ENCODE data around the gene SLX9.
"Not testable (repeated sequence)": the region's sequence is repeated elsewhere in the genome, so short reads cannot be mapped to it uniquely, and the experiment has no call there.

SLX9 gene

DNA sequence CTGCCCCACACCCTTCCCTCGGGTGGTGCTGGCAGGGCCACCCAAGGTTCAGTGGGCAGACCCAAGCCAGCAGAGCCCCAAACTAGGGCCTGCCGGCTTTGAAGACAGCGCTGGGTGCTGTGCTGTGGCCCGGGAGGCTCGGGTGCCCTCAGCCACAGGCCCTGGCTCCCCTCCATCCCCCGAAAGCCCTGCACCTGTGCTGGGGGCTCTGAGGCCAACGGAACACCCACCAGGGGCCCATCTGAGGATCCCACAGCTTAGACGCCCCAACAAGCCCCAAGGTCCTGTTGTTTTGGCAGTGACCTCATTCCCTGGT lies 27.7 kb upstream of the SLX9 start:
- TF ChIP-seq, protein P1, sequence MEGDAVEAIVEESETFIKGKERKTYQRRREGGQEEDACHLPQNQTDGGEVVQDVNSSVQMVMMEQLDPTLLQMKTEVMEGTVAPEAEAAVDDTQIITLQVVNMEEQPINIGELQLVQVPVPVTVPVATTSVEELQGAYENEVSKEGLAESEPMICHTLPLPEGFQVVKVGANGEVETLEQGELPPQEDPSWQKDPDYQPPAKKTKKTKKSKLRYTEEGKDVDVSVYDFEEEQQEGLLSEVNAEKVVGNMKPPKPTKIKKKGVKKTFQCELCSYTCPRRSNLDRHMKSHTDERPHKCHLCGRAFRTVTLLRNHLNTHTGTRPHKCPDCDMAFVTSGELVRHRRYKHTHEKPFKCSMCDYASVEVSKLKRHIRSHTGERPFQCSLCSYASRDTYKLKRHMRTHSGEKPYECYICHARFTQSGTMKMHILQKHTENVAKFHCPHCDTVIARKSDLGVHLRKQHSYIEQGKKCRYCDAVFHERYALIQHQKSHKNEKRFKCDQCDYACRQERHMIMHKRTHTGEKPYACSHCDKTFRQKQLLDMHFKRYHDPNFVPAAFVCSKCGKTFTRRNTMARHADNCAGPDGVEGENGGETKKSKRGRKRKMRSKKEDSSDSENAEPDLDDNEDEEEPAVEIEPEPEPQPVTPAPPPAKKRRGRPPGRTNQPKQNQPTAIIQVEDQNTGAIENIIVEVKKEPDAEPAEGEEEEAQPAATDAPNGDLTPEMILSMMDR (IDR thresholded peaks at IDR 0.05), result no peak
- Mint-ChIP-seq H3K27ac (no peak overlapping the region), H3K4me1 (peaks cover 45% of the 10 kb centered on the region), H3K4me3 (no peak overlapping the region), H3K36me3 (ENCODE audit: low read depth) (no peaks in the 10 kb centered on the region), H3K27me3 (ENCODE audit: low read depth, poor library complexity) (peaks cover 59% of the 10 kb centered on the region), H3K9me3 (no peaks in the 10 kb centered on the region)
- DNase-seq, result no peak

DNA sequence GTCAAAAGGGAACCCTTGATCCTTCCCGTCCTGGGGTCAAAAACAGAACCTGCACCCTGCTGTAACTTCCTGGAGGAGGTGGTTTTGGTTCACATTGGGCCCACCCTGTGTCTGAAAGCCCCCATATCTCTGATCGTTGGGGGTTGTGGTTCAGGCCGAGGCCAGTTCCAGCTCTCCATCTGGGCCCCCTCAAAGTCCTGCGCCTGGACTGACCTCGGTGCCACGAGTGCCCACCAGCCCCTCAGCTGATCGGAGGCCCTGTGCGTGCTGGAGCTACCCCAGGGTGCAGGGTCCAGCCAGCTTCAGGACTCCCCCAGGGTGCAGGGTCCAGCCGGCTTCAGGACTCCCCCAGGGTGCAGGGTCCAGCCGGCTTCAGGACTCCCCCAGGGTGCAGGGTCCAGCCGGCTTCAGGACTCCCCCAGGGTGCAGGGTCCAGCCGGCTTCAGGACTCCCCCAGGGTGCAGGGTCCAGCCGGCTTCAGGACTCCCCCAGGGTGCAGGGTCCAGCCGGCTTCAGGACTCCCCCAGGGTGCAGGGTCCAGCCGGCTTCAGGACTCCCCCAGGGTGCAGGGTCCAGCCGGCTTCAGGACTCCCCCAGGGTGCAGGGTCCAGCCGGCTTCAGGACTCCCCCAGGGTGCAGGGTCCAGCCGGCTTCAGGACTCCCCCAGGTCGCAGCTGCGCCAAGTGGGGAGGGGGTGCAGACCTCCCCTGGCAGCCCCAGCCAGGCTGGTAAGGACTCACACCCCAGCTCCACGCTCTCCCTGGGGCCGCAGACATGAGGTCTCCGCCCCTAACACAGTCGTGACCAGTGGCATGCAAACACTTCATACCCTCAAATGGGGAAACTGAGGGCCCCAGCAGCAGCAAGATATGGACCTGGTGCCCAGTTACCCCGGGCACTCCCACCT lies 27.1 kb upstream of the SLX9 start:
- Mint-ChIP-seq H3K4me1 (peaks cover 43% of the 10 kb centered on the region), H3K27me3 (ENCODE audit: low read depth, poor library complexity) (peaks cover 59% of the 10 kb centered on the region)
- DNase-seq; H3K27ac Mint-ChIP-seq; H3K36me3 Mint-ChIP-seq (ENCODE audit: low read depth); H3K4me3 Mint-ChIP-seq; H3K9me3 Mint-ChIP-seq: not testable (repeated sequence)

DNA sequence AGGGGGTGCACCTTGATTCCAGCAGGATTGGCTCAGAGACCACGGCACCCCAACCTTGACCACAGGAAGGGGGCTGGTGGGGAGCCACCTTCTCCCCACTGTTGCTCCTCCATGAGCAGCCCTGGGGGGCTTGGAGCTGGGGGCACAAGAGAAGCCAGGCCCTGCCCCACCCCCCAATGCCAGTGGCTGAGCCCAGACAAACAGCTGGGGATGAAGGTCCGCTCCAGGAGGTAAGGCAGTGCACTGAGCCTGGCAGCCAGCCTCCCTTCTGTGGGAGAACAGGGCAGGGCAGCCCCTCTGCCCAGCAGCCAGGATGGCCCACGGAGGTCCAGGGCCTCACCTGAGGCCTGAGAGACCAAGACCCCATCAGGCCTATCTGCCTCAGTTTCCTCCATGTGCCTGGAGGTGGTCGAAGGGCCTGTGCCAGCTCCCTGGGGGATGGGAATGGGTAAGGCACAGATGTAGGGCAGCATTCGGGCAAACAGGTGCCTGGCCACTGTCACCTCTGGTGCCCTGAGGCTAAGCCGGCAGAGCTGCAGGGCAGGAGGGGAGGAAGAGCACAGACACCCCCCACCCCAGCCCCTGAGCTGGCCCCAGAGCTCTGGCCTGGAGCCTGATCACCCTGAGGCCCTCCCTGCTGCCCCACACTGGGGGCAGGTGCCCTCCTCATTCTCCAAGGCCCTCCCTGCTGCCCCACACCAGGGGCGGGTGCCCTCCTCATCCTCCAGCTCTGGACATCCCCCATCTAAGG lies 26.2 kb upstream of the SLX9 start:
- Mint-ChIP-seq H3K36me3 (ENCODE audit: low read depth) (no peaks in the 10 kb centered on the region), H3K27me3 (ENCODE audit: low read depth, poor library complexity) (peaks cover 63% of the 10 kb centered on the region), H3K4me1 (peaks cover 38% of the 10 kb centered on the region), H3K9me3 (no peaks in the 10 kb centered on the region), H3K4me3 (no peak overlapping the region), H3K27ac (no peak overlapping the region)
- no peak for DNase-seq
- TF ChIP-seq, protein P1 (IDR thresholded peaks at IDR 0.05), result no peak

DNA sequence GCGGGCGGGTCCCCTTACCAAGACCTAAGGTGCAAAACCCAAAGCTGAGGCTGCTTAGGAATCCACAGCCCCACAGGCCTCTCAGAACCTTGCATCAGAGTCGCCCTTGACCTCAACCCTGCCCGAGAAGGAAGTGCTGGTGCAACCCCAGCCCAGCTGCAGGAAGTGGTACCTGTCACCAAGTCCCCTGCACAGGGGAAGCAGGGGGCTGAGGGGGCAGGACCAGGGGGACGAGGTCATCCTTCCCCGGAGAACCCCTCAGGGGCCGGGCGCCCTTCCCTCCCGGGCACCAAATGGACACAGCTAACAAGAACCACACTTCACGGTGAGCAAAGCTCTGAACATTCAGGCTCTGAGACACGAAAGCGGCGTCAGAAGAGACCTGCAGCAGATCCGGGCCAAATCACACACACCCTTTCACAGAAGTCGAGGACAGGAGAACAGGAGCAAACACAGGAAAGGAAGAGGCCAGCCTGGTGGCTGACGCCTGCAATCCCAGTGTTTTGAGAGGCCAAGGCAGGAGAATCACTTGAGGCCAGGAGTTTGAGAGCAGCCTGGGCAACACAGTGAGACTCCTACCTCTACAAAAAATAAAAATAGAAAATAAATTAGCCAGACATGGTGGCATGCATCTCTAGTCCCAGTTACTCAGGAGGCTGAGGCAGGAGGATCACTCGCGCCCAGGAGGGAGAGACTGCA lies 25.5 kb upstream of the SLX9 start:
- Mint-ChIP-seq H3K36me3 (ENCODE audit: low read depth) (no peaks in the 10 kb centered on the region), H3K27me3 (ENCODE audit: low read depth, poor library complexity) (peaks cover 63% of the 10 kb centered on the region), H3K27ac (peak overlapping the region; percentile 83), H3K9me3 (no peaks in the 10 kb centered on the region), H3K4me1 (peaks cover 31% of the 10 kb centered on the region), H3K4me3 (no peak overlapping the region)
- TF ChIP-seq, protein P1 (IDR thresholded peaks at IDR 0.05), result no peak
- no peak for DNase-seq

DNA sequence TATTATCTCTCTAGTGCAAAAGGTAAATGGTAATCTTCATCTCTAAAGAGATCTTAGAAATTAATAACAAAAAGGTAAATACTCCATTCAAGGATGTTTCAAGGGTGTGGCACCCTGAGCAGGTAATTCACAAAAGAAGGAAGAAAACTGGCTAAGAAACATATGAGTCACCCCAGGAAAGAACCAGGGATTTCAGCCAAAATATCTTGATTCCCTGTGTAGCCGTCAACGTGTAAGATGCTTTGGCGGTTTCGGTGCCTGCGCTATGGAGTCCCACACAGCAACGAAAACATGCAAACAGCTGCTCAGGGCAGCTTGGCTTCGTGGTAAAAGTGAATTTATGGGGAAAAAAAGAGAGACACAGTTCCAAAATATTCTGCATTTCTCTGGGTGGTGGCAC lies 22.9 kb upstream of the SLX9 start:
- DNase-seq, result no peak
- no peak overlapping the region for H3K4me3 Mint-ChIP-seq
- no peaks in the 10 kb centered on the region for H3K36me3 Mint-ChIP-seq (ENCODE audit: low read depth)
- H3K27me3 Mint-ChIP-seq (ENCODE audit: low read depth, poor library complexity), result peaks cover 80% of the 10 kb centered on the region
- H3K4me1 Mint-ChIP-seq, result peaks cover 41% of the 10 kb centered on the region
- no peak overlapping the region for H3K27ac Mint-ChIP-seq
- TF ChIP-seq, protein P1 (IDR thresholded peaks at IDR 0.05), result no peak
- H3K9me3 Mint-ChIP-seq, result no peaks in the 10 kb centered on the region

DNA sequence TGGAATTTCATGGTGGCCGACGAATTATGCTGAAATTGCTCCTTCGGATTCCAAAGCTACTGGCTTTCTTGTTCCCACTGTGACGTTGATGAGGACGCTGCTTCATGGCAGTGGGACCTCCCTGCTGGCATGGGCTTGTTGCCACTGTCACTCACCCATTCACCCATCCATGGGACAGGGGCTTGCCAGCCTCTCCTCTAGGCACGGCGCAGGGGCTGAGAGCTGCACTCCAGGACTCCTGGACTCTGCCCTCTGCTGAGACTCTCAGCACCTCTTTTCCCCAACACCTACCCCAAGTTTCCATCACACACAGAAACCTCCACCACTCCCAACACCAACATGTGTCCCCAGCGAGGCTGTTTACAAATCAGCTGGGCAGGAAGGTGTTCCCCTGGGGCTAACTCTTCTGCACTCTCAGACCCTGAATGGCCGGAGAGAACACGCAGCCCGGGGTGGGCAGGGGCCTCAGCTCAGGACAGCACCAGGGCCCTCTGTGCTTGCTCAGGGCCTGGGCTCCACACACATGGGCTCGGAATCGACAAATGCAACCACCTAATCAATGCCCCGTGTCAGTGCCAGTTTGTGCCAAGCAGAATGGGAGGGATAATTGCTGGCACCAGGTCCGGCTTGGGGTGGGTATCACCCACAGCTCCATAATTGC lies 22.3 kb upstream of the SLX9 start:
- Mint-ChIP-seq H3K4me3 (no peak overlapping the region), H3K9me3 (no peaks in the 10 kb centered on the region), H3K27ac (no peak overlapping the region), H3K27me3 (ENCODE audit: low read depth, poor library complexity) (peaks cover 86% of the 10 kb centered on the region), H3K36me3 (ENCODE audit: low read depth) (no peaks in the 10 kb centered on the region), H3K4me1 (peaks cover 41% of the 10 kb centered on the region)
- no peak for DNase-seq
- TF ChIP-seq, protein P1 (IDR thresholded peaks at IDR 0.05), result no peak

All from nephron progenitor cell (in vitro differentiated cells).